GM12878 (cell line): Measurements from ENCODE around the gene SMG6. TPM values are rescaled to one million over a fixed set of nuclear protein-coding genes. Genes with fewer than 3 reads are reported as not detected.
A peak's percentile ranks its signal among the peaks of the same experiment; 100 is the strongest.

Experiments used
- ATAC-seq: fragments of 200-7000 bp; cut with Tn5 transposase; 3 replicates; pipeline ENCODE4 v1.9.1; 2020; ENCODE audit warnings: mild to moderate bottlenecking, moderate library complexity
- BruUV-seq: library from RNA; stranded (reverse); fragments of 400-500 nt; replicated peaks from 2 replicates; lab custom pipeline; 2021; lab: Mats Ljungman, UMichigan
- CTCF ChIA-PET: fragments of 300-600 bp; sonication (Branson Sonifier 250); formaldehyde crosslinking; extraction: SDS; loops from one replicate; lab custom pipeline; 2021; ENCODE audit warnings: inconsistent platforms; lab: Yijun Ruan, JAX
- POLR2A ChIA-PET: fragments of 350-600 bp; formaldehyde crosslinking; extraction: SDS; loops from one replicate; lab custom pipeline; 2021; ENCODE audit warnings: inconsistent platforms; lab: Charles Lee
- RAD21 ChIA-PET: fragments of 300-600 bp; sonication (Branson Sonifier 250); formaldehyde crosslinking; loops from one replicate; lab custom pipeline; 2023; ENCODE audit warnings: antibody characterized with exemption; ENCODE audit not compliant: unreplicated experiment; lab: Charles Lee
- SMC1A ChIA-PET: fragments of 300-600 bp; sonication (Branson Sonifier 250); formaldehyde crosslinking; loops from one replicate; lab custom pipeline; 2023; ENCODE audit not compliant: unreplicated experiment, uncharacterized antibody; lab: Charles Lee
- DNase-seq: peaks from one replicate; pipeline ENCODE4 v3.0.0-alpha.2; 2011; ENCODE audit warnings: low read depth, low spot score
- FAIRE-seq: peaks from 3 replicates; lab custom pipeline; 2011; peaks lifted over from hg19 to GRCh38; lab: Jason Lieb, UNC
- H2AFZ ChIP-seq: 2 replicates; pipeline ENCODE4 v1.6.0; 2011; ENCODE audit warnings: low read depth, low read length, control low read depth; ENCODE audit not compliant: control insufficient read depth
- H3K27ac ChIP-seq: 2 replicates; pipeline ENCODE4 v1.5.1; 2011; ENCODE audit warnings: control low read depth; ENCODE audit not compliant: control insufficient read depth, insufficient read depth
- H3K27me3 ChIP-seq, 2 experiments: replicated peaks in 1 of 2; 2 replicates each; pipeline versions ENCODE4 v1.6.0 to v1.6.1; 2011; ENCODE audit warnings: low read length in 1 of 2; ENCODE audit not compliant: control insufficient read depth in 2 of 2, insufficient read depth in 2 of 2
- H3K36me3 ChIP-seq, 2 experiments: 2 replicates each; pipeline ENCODE4 v1.5.1; 2011; ENCODE audit warnings: low read length in 1 of 2; ENCODE audit not compliant: control insufficient read depth in 2 of 2, insufficient read depth in 2 of 2
- H3K4me1 ChIP-seq: 2 replicates; pipeline ENCODE4 v1.6.1; 2011; ENCODE audit warnings: mild to moderate bottlenecking, low read length, moderate library complexity, mixed read lengths; ENCODE audit not compliant: control insufficient read depth, insufficient read depth
- H3K4me2 ChIP-seq: 2 replicates; pipeline ENCODE4 v1.6.0; 2011; ENCODE audit warnings: control low read depth; ENCODE audit not compliant: control insufficient read depth, insufficient read depth
- H3K4me3 ChIP-seq: fragments of 200-600 bp; sonication (generic); 2 replicates; pipeline ENCODE4 v1.5.1; 2016
- H3K79me2 ChIP-seq: 2 replicates; pipeline ENCODE4 v1.6.0; 2011; ENCODE audit warnings: low read length; ENCODE audit not compliant: control insufficient read depth, insufficient read depth
- H3K9ac ChIP-seq: 2 replicates; pipeline ENCODE4 v1.8.0; 2011; ENCODE audit warnings: low read length, control low read depth, mixed read lengths; ENCODE audit not compliant: control insufficient read depth, insufficient read depth
- H3K9me3 ChIP-seq: replicated peaks from 3 replicates; pipeline ENCODE4 v1.5.1; 2011; ENCODE audit warnings: mild to moderate bottlenecking, low read length; ENCODE audit not compliant: control insufficient read depth, insufficient read depth
- H4K20me1 ChIP-seq: 2 replicates; pipeline ENCODE4 v1.6.0; 2011; ENCODE audit not compliant: control insufficient read depth, insufficient read depth
- BCL11A ChIP-seq: IDR thresholded peaks from 2 replicates; pipeline ENCODE4 v1.6.1; 2011; ENCODE audit warnings: low read depth, low read length
- BRCA1 ChIP-seq: IDR thresholded peaks from 2 replicates; pipeline ENCODE4 v1.6.1; 2011; ENCODE audit warnings: low read depth, low read length, improper control_type of control experiment
- CHD4 ChIP-seq: fragments of 200-600 bp; sonication (generic); IDR thresholded peaks from 2 replicates; pipeline ENCODE4 v1.6.1; 2016; ENCODE audit warnings: mild to moderate bottlenecking
- CREB1 ChIP-seq: IDR thresholded peaks from 2 replicates; pipeline ENCODE4 v1.6.1; 2012; ENCODE audit warnings: low read depth, mild to moderate bottlenecking, inconsistent platforms
- LARP7 ChIP-seq: fragments of 450-650 bp; IDR thresholded peaks from 2 replicates; pipeline ENCODE4 v1.6.1; 2017; ENCODE audit warnings: mild to moderate bottlenecking
- NR2C1 ChIP-seq: fragments of 450-650 bp; IDR thresholded peaks from 2 replicates; pipeline ENCODE4 v1.6.1; 2017; ENCODE audit warnings: antibody characterized with exemption, mild to moderate bottlenecking, moderate library complexity
- NR2C2 ChIP-seq: IDR thresholded peaks from 2 replicates; pipeline ENCODE4 v1.6.1; 2011; ENCODE audit warnings: borderline replicate concordance, low read depth; ENCODE audit not compliant: control insufficient read depth, insufficient read length
- NR2F1 ChIP-seq: fragments of 450-650 bp; conservative IDR thresholded peaks from 2 replicates; pipeline ENCODE4 v1.6.1; 2017; ENCODE audit warnings: mild to moderate bottlenecking
- REST ChIP-seq: IDR thresholded peaks from 2 replicates; pipeline ENCODE4 v1.6.1; 2012; ENCODE audit warnings: mild to moderate bottlenecking, low read depth, low read length
- SPI1 ChIP-seq: IDR thresholded peaks from 2 replicates; pipeline ENCODE4 v1.6.1; 2011; ENCODE audit warnings: low read depth, mild to moderate bottlenecking, low read length, moderate library complexity, borderline replicate concordance; ENCODE audit not compliant: insufficient read depth
- SREBF1 ChIP-seq: IDR thresholded peaks from 2 replicates; pipeline ENCODE4 v1.6.1; 2012; ENCODE audit warnings: mild to moderate bottlenecking, low read length
- TCF12 ChIP-seq: IDR thresholded peaks from 2 replicates; pipeline ENCODE4 v1.6.1; 2011; ENCODE audit warnings: low read depth, mild to moderate bottlenecking, low read length
- ZBTB4 ChIP-seq: fragments of 450-650 bp; formaldehyde crosslinking; IDR thresholded peaks from 2 replicates; pipeline ENCODE4 v1.4.0; 2022; ENCODE audit warnings: mild to moderate bottlenecking, moderate library complexity
- WGBS: methylation state at CpG from one replicate; pipeline ENCODE4 v1.1.6; 2016; ENCODE audit warnings: low lambda C conversion rate; ENCODE audit not compliant: insufficient replicate concordance, insufficient coverage; ENCODE audit errors: missing lambda C conversion rate; 5-methylcytosine and 5-hydroxymethylcytosine counted together
- in situ Hi-C: fragments of 300-500 bp; cut with MboI; formaldehyde crosslinking; loops from 9 replicates; pipeline ENCODE4 v1.14.3; 2018; ENCODE audit warnings: mixed read lengths
- intact Hi-C: fragments of 100-400 bp; cut with micrococcal nuclease; formaldehyde crosslinking; loops from one replicate; pipeline ENCODE4 v1.14.2; 2022; ENCODE audit not compliant: unreplicated experiment
- polyA plus RNA-seq, 11 experiments: library from polyadenylated mRNA; depleted of rRNA in 4 of 11; unstranded in 6 of 11; stranded (reverse) in 5 of 11; fragments of >200 nt; fragmentation: Nextera tagmentation in 4 of 11; fragmentation: Illumina TruSeq in 1 of 11; extraction: Ambion mirVana in 4 of 11; extraction: Trizol in 1 of 11; gene quantifications; 1 replicate in 1 of 11; 2 replicates in 10 of 11; pipeline versions ENCODE4 v1.2.1 to v1.2.3, GENCODE V29; 2011 to 2016; ENCODE audit warnings: inconsistent platforms in 2 of 11, missing spikeins in 2 of 11, low read depth in 1 of 11
- total RNA-seq, 4 experiments: library from RNA; depleted of rRNA in 3 of 4; stranded (reverse); fragments of >200 nt in 3 of 4; fragmentation: Illumina TruSeq in 1 of 4; extraction: Trizol in 1 of 4; gene quantifications; 2 replicates each; pipeline versions ENCODE4 v1.2.1 to v1.2.3, GENCODE V29; 2013 to 2021
- TF ChIP-seq, protein P1 (sequence below): IDR thresholded peaks from 2 replicates; pipeline ENCODE4 v1.6.1; 2012; ENCODE audit warnings: low read depth, low read length, improper control_type of control experiment

SMG6 gene
- total and polyA plus RNA-seq, 10 of the 15 experiments (the other 5 are each of a cell fraction or from before 2014, with no cell fraction given): 0.58 to 28.7 (median 15.7) TPM

DNA sequence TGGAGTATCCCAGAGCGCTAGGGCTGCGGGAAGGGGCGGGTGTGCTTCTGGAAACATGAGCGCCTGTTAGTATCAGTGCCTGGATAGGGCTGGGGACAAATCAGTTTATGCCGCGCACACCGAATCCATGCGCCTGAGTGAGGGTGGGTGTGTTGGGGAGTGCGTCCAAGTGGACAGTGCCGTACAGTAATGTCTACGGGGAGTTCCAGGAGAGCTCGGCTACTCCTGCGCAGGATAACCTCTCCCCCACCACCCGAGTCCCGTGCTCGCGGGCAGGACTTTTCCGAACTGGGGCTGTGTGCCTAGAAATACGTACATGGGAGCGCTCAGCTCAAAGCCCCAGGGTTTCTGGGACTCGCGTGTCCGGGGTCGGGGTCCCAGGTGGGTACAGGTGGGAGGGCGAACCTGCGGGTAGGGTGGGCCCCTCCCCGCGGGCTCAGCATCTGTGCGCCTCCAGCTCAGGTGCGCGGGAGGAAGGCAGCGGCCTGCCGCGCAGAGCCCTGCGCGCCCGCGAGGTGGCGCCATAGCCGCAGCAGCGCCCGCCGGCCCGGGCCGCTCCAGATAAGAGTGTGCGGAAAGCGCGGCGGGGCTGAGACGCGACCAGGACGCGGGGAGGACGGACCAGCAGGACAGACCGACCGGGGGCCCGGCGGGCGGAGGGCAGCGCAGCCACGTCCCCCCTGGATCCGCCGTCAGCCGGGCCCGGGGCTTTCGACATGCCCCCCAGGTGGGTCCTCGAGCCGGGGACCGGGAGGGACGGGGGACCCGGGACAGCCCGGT, 248.9 kb downstream of the SMG6 start, which contains the start of gene HIC1:
Gene HIC1 (plus strand): TSS at position 592 of the 780 bp plus-strand sequence. CDS start 1,588 bp downstream, outside the sequence.
- H3K4me2 ChIP-seq: peak within 1 kb of the TSS; percentile 99
- in situ Hi-C loops (loop anchor here (5.0 kb wide), 1 partner anchor 298 kb away; no protein-coding TSS in a partner anchor), intact Hi-C loops (loop anchor here (1.0 to 5.0 kb wide), 4 partner anchors 38 to 283 kb away; partner anchors contain the start of genes SGSM2 and TSR1)
- FAIRE-seq: peak; percentile 87
- peak; percentile 70 for ATAC-seq
- 7% methylated on average over 52 of the region's 72 CpGs for WGBS
- H3K4me1 ChIP-seq: peaks cover 14% of the 10 kb centered on the region
- H3K79me2 ChIP-seq: peaks cover 53% of the 10 kb centered on the region
- no peaks in the 10 kb centered on the region for H4K20me1 ChIP-seq
- H3K4me3 ChIP-seq: peak within 1 kb of the TSS; percentile 95
- ChIA-PET RAD21 (interaction anchor here (0.6 to 8.4 kb wide), 35 partner anchors 10 to 362 kb away, joined by 3 to 271 read pairs (median 6); partner anchors contain the start of genes SERPINF1 and TSR1), POLR2A (interaction anchor here (0.6 to 6.7 kb wide), 14 partner anchors 11 to 225 kb away, joined by 3 to 61 read pairs (median 4); no protein-coding TSS in a partner anchor), SMC1A (interaction anchor here (0.8 to 8.6 kb wide), 18 partner anchors 14 to 228 kb away, joined by 3 to 141 read pairs (median 4); no protein-coding TSS in a partner anchor), CTCF (interaction anchor here (0.5 to 8.4 kb wide), 41 partner anchors 15 to 362 kb away, joined by 3 to 265 read pairs (median 4); no protein-coding TSS in a partner anchor)
- peaks cover 2 to 13% of the 10 kb centered on the region in 2 experiments; a peak in 3 of 4 replicates for H3K36me3 ChIP-seq
- H3K27ac ChIP-seq: peak within 1 kb of the TSS; percentile 84
- no TSS peak for BruUV-seq
- peak within 1 kb of the TSS; percentile 89 for H3K9ac ChIP-seq
- no peaks in the 10 kb centered on the region; the same call in 2 of the 3 replicates for H3K9me3 ChIP-seq
- DNase-seq: no peak
- H2AFZ ChIP-seq: peak within 1 kb of the TSS; percentile 56
- peaks cover 2% of the 10 kb centered on the region in 2 experiments; a peak in 3 of 4 replicates for H3K27me3 ChIP-seq
- TF ChIP-seq NR2C2: no peak
- TF ChIP-seq ZBTB4: no peak
- no peak for TF ChIP-seq CREB1
- peak; percentile 70; the same call in 1 of the 2 replicates for TF ChIP-seq LARP7
- no peak for TF ChIP-seq SREBF1
- no peak for TF ChIP-seq BRCA1
- TF ChIP-seq, protein P1, sequence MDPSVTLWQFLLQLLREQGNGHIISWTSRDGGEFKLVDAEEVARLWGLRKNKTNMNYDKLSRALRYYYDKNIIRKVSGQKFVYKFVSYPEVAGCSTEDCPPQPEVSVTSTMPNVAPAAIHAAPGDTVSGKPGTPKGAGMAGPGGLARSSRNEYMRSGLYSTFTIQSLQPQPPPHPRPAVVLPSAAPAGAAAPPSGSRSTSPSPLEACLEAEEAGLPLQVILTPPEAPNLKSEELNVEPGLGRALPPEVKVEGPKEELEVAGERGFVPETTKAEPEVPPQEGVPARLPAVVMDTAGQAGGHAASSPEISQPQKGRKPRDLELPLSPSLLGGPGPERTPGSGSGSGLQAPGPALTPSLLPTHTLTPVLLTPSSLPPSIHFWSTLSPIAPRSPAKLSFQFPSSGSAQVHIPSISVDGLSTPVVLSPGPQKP: no peak
- 0 out of 2 replicates have a peak, but pooled peaks have one; percentile 33 for TF ChIP-seq REST
- TF ChIP-seq CHD4: no peak
- no peak for TF ChIP-seq SPI1
- TF ChIP-seq BCL11A: no peak
- TF ChIP-seq TCF12: peak; percentile 43; the same call in 1 of the 2 replicates
- peak; percentile 53 for TF ChIP-seq NR2F1
- peak; percentile 2; the same call in 1 of the 2 replicates for TF ChIP-seq NR2C1
